Endothelial cell (in vitro differentiated cells): ENCODE data around the gene NFIC. TPM values are rescaled to one million over a fixed set of nuclear protein-coding genes. Genes with fewer than 3 reads are reported as not detected.
A peak's percentile ranks its signal among the peaks of the same experiment; 100 is the strongest.

Source experiments
- DNase-seq: peaks from one replicate; pipeline ENCODE4 v3.0.0; 2021; ENCODE audit warnings: low spot score
- H3K27ac Mint-ChIP-seq: one replicate; pipeline ENCODE4 v1.8.0; 2021; ENCODE audit warnings: mixed read lengths, inconsistent platforms; ENCODE audit not compliant: unreplicated experiment
- H3K27me3 Mint-ChIP-seq: one replicate; pipeline ENCODE4 v1.8.0; 2021; ENCODE audit warnings: mild to moderate bottlenecking, moderate library complexity, mixed read lengths, inconsistent platforms; ENCODE audit not compliant: unreplicated experiment
- H3K36me3 Mint-ChIP-seq: one replicate; pipeline ENCODE4 v1.8.0; 2021; ENCODE audit warnings: mild to moderate bottlenecking, low read depth, mixed read lengths, inconsistent platforms; ENCODE audit not compliant: unreplicated experiment
- H3K4me1 Mint-ChIP-seq: one replicate; pipeline ENCODE4 v1.8.0; 2021; ENCODE audit warnings: mild to moderate bottlenecking, mixed read lengths, inconsistent platforms; ENCODE audit not compliant: unreplicated experiment
- H3K4me3 Mint-ChIP-seq: one replicate; pipeline ENCODE4 v1.8.0; 2021; ENCODE audit warnings: mild to moderate bottlenecking, mixed read lengths, inconsistent platforms; ENCODE audit not compliant: unreplicated experiment
- H3K9me3 Mint-ChIP-seq: one replicate; pipeline ENCODE4 v1.8.0; 2021; ENCODE audit warnings: mixed read lengths, inconsistent platforms; ENCODE audit not compliant: unreplicated experiment
- total RNA-seq: library from RNA; stranded (reverse); fragmentation: NEBNext Ultra II Directional; extraction: Animal tissue kit (Norgen Biotek cat#: 25700); gene quantifications from one replicate; pipeline ENCODE4 v1.2.1, GENCODE V29; 2021; ENCODE audit not compliant: unreplicated experiment
- TF ChIP-seq, protein P1 (sequence below): fragments of 200-600 bp; sonication (generic); IDR thresholded peaks from one replicate; pipeline ENCODE4 v1.5.0; 2021; ENCODE audit warnings: antibody characterized with exemption; ENCODE audit not compliant: unreplicated experiment

Gene NFIC
- total RNA-seq, 1 donor from 2014 or later = 4.9 TPM

- Mint-ChIP-seq H3K9me3 (no peaks in the 10 kb centered on the region), H3K27me3 (peaks cover 8% of the 10 kb centered on the region), H3K4me3 (no peak overlapping the region), H3K4me1 (peaks cover 6% of the 10 kb centered on the region), H3K27ac (no peak overlapping the region), H3K36me3 (peaks cover 14% of the 10 kb centered on the region)
- TF ChIP-seq, protein P1, sequence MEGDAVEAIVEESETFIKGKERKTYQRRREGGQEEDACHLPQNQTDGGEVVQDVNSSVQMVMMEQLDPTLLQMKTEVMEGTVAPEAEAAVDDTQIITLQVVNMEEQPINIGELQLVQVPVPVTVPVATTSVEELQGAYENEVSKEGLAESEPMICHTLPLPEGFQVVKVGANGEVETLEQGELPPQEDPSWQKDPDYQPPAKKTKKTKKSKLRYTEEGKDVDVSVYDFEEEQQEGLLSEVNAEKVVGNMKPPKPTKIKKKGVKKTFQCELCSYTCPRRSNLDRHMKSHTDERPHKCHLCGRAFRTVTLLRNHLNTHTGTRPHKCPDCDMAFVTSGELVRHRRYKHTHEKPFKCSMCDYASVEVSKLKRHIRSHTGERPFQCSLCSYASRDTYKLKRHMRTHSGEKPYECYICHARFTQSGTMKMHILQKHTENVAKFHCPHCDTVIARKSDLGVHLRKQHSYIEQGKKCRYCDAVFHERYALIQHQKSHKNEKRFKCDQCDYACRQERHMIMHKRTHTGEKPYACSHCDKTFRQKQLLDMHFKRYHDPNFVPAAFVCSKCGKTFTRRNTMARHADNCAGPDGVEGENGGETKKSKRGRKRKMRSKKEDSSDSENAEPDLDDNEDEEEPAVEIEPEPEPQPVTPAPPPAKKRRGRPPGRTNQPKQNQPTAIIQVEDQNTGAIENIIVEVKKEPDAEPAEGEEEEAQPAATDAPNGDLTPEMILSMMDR = no peak
- DNase-seq = no peak
These were observed 130.2 kb downstream of the NFIC start for GRCh38 chr19:3496392-3497273.

DNA sequence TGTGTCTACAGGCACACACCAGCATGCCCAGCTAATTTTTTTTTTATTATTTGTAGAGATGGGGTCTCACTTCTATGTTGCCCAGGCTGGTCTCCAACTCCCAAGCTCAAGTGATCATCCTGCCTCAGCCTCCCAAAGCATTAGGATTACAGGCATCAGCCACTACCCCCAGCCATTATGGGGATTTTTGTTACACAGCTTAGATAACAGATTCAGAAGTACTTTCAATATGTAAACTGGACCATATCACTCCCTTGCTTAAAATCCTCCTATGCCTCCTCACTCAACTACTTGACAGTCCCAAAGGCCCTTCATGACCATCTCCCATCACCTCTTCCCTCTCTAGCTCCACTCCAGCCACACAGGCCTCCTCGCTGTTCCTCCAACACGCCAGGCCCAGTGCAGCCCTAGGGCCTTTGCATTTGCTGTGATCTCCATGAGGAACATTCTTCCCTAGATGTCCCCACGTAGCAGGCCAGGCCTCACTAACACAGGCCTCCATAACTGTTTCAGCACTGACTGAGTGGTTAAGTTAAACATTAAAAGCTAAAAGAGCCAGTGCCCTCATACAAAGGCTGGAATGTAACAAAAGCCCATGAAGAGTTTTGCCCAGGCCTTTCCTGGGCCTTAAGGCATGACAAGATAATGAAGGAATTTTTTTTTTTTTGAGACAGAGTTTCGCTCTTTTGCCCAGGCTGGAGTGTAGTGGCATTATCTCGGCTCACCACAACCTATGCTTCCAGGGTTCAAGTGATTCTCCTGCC lies 131.6 kb downstream of the NFIC start:
- DNase-seq = no peak
- H3K27ac Mint-ChIP-seq = no peak overlapping the region
- TF ChIP-seq, protein P1 = no peak
- H3K4me1 Mint-ChIP-seq = peaks cover 6% of the 10 kb centered on the region
- no peak overlapping the region for H3K4me3 Mint-ChIP-seq
- H3K36me3 Mint-ChIP-seq = peaks cover 10% of the 10 kb centered on the region
- H3K27me3 Mint-ChIP-seq = peaks cover 6% of the 10 kb centered on the region
- no peaks in the 10 kb centered on the region for H3K9me3 Mint-ChIP-seq

- Mint-ChIP-seq H3K9me3 (no peaks in the 10 kb centered on the region), H3K4me3 (peak overlapping the region; percentile 98), H3K4me1 (peaks cover 11% of the 10 kb centered on the region), H3K27me3 (peaks cover 5% of the 10 kb centered on the region), H3K27ac (peak overlapping the region; percentile 98), H3K36me3 (peaks cover 4% of the 10 kb centered on the region)
- DNase-seq = no peak
- TF ChIP-seq, protein P1 = no peak
These were observed 133.5 kb downstream of the NFIC start for GRCh38 chr19:3499738-3500428.

- Mint-ChIP-seq H3K4me3 (peak within 1 kb of the TSS; percentile 98), H3K27me3 (peaks cover 7% of the 10 kb centered on the region), H3K4me1 (peaks cover 11% of the 10 kb centered on the region), H3K27ac (peak within 1 kb of the TSS; percentile 98), H3K9me3 (no peaks in the 10 kb centered on the region), H3K36me3 (peaks cover 4% of the 10 kb centered on the region)
- TF ChIP-seq, protein P1 = no peak
- DNase-seq = peak; percentile 87
These were observed 134.2 kb downstream of the NFIC start, which contains the start of gene DOHH for GRCh38 chr19:3500429-3501101. DOHH (minus strand) TSS chr19:3500674; CDS start chr19:3496814, 3,860 bp downstream.
